ENCODE measurements around the gene C5AR1.
"Not testable (repeated sequence)": the region's sequence is repeated elsewhere in the genome, so short reads cannot be mapped to it uniquely, and the experiment has no call there.

C5AR1 gene

DNA sequence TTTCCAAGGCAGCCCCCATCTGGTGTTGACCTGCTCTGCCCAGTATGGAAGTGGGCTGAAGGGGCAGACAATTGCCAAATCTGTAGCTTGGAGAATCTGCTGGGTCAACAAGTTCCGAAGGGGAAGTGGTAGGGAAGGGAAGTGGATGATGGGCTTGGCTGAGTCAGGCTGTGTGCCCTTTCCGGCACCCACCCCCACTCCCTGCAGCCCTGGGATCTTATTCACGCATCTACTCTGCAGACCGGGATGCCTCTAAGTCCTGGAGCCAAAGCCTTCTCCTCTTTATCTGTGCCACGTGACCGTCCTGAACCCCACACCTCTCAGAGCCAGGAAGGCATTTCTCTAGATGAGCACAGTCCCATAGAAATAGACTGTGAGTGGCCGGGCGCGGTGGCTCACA is 14.8 kb downstream of the C5AR1 start:
- peak in 1 of 10 donors; percentile 36 for DNase-seq
- intact Hi-C loops (cut with DNase I): no loop called here

DNA sequence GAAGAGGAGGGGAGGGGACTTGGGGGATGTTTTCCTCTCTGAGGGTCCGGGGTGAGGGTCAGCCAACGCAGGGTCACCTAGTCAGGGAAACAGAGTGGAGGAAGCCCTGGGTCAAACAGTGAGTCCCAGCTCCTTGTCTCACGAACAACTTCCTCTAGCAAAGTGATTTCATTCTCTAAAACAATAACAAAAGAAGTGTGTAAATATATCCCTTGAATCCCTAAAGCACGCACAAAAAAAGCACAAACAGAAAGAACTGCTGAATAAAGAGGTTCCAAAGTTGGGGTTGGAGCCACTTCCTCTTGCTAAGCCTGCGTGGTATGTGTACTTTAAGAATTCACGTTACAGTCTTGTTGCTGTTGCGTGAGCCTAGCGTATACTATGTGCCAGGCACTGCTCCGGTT is 20.8 kb downstream of the C5AR1 start:
- DNase-seq: no peak
- intact Hi-C loops (cut with DNase I): no loop called here

DNA sequence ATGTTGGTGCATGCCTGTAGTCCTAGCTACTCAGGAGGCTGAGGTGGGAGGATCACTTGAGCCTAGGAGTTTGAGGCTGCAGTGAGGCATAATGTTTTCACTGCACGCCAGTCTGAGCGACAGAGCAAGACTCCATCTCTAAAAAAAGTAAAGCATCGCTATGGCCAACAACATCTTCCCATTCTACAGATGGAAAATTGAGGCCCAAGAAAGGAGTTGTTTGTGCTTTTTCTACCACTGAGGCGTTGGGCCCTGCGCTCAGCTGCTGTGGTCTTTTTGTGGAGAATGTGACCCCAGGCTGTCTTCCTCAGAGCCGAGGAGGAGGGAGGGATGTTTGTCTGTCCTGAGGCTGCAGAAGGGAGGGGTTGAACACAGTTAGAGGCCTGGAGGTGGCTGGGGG is 21.8 kb downstream of the C5AR1 start:
- intact Hi-C loops (cut with DNase I): no loop called here
- no peak for DNase-seq

DNA sequence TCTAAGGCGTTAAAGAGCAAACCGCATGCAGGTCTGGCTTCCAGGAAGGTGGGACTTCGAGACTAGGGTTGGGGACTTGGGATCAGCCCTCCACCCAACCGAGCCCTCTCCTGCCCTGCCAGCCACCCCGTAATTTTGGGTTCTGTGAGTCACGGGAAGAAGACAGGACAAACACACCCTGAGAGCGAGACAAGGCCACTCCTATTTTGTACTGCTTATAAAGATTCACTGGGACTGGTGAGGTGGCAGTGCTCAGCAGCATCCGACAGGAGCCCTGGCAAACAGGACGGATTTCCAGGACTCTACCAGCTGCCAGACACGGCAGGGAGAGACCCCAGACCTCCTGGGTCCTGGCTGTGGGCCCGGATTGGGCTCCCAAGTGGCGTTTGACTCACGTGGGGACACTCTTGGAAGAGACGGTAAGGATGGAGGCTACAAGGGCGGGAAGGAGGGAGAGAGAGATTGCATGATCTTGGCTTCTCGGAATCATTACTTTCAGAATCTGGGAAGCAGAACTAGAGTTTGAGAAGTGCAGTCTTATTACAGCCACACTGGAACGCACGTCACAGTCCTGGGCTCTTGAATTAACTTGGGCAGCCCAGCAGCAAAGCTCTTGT is 22.4 kb downstream of the C5AR1 start, which contains the start of gene C5AR2:
Gene C5AR2, plus strand, starts transcription at position 245 of the 617 bp plus-strand sequence. CDS start 8,625 bp downstream, outside the sequence.
- no peak for DNase-seq

DNA sequence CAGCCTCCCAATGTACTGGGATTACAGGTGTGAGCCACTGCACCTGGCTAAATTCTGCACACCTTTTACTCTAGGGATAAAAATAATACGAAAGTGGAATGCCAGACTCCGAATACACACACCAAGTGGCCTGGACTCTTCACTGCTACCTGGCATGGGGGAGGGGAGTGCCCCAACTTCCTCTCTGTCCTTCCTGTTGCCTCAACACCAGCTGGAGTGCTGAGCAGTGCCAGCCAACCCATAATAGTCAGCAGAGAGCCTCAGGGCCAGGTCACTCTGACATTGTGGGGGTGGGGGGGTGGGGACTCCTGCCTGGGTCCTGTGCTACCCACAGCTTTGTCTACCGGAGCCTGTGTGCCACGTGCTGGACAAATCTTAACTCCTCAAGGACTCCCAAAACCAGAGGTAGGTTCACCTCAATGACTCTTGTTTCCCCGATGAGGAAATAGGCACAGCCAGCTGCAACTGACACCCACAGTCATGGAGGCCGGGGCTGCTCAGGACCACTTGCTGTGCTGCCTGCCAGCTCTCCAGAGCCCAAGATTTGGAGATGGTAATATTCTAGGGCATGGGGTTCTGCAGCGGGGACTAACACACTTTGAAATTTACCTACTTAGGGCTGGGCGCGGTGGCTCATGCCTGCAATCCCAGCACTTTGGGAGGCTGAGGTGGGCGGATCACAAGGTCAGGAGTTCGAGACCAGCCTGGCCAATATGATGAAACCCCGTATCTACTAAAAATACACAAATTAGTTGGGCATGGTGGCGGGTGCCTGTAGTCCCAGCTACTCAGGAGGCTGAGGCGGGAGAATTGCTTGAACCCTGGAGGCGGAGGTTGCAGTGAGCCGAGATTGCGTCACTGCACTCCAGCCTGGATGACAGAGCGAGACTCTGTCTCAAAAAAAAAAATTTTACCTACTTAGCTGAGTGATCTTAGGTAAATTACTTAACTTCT is 27.4 kb downstream of the C5AR1 start:
- peak in 3 of 10 donors; percentile 22 to 85 (median 42) for DNase-seq
- intact Hi-C loops (cut with DNase I): not testable (repeated sequence)

More for the DNA sequence above, 22.4 kb downstream of the C5AR1 start, which contains the start of gene C5AR2:
- intact Hi-C loops (cut with DNase I): no loop called here

DNA sequence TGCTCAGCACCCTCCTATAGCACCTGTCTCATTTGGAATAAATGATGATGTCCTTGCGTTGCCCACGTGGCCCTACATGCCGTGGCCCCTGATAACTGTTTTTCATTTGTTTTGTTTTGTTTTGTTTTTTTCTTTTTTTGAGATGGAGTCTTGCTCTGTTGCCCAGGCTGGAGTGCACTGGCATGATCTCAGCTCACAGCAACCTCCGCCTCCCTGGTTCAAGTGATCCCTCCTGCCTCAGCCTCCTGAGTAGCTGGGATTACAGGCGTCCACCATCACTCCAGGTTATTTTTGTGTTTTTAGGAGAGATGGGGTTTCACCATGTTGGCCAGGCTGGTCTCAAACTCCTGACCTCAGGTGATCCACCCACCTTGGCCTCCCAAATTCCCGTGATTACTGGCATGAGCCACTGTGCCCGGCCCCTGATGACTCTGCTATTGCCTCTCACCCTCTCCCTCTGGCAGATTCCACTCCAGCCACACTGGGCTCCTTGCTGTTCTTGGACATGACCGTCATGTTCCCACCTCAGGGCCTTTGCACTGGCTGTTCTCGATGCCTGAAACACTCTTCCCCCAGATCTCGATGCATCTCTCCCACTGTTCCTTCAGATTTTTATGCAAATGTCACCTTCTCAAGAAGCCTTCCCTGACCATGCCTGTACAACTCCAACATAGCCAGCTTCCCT is 29.7 kb downstream of the C5AR1 start:
- no peak for DNase-seq
- intact Hi-C loops (cut with DNase I): no loop called here

DNA sequence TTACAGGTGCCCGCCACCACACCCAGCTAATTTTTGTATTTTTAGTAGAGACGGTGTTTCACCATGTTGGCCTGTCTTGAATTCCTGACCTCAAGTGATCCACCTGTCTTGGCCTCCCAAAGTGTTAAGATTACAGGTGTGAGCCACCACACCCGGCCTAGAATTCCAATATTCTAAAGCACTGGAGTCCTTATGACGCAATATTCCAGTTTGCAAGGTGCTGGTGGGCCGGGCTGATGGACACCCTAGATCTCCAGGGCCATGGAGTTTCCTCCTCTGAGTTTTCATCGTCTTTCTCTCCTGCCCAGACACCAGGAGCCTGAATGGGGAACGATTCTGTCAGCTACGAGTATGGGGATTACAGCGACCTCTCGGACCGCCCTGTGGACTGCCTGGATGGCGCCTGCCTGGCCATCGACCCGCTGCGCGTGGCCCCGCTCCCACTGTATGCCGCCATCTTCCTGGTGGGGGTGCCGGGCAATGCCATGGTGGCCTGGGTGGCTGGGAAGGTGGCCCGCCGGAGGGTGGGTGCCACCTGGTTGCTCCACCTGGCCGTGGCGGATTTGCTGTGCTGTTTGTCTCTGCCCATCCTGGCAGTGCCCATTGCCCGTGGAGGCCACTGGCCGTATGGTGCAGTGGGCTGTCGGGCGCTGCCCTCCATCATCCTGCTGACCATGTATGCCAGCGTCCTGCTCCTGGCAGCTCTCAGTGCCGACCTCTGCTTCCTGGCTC is 31.0 kb downstream of the C5AR1 start:
- intact Hi-C loops (cut with DNase I): no loop called here
- no peak for DNase-seq

DNA sequence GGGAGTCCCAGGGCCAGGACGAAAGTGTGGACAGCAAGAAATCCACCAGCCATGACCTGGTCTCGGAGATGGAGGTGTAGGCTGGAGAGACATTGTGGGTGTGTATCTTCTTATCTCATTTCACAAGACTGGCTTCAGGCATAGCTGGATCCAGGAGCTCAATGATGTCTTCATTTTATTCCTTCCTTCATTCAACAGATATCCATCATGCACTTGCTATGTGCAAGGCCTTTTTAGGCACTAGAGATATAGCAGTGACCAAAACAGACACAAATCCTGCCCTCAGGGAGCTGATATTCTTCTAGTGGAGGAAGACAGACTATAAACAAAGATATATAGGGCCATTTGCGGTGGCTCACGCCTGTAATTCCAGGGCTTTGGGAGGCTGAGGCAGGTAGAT is 32.1 kb downstream of the C5AR1 start:
- DNase-seq: no peak
- intact Hi-C loops (cut with DNase I): no loop called here

DNA sequence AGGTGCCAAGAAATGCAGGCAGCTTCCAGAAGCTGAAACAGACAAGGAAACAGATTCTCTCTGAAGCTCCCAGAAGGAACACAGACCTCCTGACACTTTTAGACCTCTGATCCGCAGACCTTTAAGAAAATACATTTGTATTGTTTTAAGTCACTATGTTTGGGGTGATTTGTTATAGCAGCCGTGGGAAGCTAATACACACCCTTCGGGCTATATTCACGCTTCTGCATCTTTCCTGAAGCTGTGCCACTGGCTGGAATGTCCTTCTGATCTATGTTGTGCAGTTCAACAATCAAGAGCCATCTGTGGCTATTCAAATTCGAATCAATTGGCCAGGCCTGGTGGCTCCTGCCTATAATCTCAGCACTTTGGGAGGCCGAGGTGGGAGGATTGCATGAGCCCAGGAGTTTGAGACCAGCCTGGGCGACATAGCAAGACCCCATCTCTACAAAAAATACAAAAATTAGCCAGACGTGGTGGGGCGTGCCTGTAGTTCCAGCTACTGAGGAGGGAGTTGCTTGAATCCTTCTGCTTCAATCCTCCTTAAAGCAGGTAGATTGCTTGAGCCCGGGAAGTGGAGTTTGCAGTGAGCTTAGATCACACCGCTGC is 33.6 kb downstream of the C5AR1 start:
- intact Hi-C loops (cut with DNase I): no loop called here
- no peak for DNase-seq

DNA sequence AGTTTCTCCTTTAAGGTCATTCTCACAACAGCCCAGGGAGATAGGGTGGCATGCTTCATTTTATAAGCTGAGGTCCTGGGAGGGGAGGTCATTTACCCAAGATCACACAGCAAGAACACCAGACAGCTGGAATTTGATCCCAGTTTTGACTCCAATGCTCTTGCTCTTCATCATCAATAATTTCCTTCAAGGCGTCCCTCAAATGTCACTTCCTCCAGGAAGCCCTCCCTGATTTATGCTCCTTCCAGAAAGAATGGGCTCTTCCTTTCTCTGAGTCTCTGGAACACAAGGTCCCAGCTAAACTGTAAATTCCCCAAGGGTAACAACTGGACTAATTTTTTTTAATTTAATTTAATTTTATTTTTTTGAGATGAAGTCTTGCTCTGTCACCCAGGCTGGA is 34.8 kb downstream of the C5AR1 start:
- no peak for DNase-seq
- intact Hi-C loops (cut with DNase I): no loop called here

DNA sequence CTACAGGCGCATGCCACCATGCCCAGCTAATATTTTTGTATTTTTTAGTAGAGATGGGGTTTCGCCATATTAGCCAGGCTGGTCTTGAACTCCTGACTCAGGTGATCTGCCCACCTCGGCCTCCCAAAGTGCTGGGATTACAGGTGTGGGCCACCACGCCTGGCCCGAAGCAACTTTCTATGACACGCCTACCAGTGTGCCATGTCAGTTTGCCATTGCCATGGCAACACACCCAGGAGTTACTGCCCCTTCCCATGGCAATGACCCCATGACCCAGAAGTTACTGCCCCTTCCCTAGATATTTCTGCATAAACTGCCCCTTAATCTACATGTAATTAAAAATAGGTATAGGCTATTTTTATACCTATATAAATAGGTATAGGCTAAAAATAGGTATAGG is 36.4 kb downstream of the C5AR1 start:
- DNase-seq; intact Hi-C loops (cut with DNase I): not testable (repeated sequence)

DNA sequence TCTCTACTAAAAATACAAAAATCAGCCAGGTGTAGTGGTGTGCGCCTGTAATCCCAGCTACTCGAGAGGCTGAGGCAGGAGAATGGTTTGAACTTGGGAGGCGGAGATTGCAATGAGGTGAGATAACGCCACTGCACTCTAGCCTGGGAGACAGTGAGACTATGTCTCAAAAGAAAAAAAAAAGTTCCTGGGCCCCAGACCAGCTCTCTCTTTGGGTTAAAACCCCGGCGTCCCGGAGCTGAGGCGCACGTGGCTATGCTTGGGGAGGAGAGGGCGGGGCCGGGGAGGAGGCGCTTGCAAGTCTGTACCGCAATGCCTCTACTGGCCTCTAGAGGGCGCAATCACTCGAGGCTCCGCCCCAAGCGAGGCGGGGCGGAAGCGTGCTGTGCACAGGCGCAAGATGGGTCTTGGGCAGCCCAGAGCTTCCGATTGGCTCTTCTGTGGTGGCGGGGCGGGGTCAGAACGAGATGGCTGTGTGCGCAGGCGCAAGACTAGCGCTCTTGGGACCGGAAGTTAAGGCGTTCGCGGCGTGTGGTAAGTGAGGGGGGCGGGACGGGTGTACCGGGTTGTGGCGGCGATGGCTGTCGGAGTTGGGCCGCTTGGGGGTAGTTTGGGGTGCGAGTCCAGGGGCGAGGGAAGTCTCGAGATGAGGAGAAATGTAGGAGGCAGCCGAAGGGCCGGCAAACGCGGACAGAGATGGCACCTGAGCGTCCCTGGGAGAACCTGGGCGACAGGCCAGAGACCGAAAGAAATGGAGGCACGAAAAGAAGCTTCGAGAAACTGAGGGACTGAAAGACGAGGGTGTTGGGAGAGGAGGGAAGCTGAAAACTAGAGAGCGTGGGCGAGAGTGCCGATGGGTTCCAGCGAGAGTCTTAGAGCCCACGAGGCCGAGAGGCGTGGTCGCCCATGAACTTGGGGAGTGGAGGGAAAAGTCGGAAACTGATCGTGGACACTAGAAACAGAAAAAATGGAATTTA is 39.4 kb downstream of the C5AR1 start, which contains the start of gene DHX34:
Gene DHX34, plus strand, starts transcription at position 497 of the 977 bp plus-strand sequence. CDS start 3,716 bp downstream, outside the sequence.
- DNase-seq: peak; percentile 91 to 99 (median 94)
- intact Hi-C loops (cut with DNase I): no loop called here

DNA sequence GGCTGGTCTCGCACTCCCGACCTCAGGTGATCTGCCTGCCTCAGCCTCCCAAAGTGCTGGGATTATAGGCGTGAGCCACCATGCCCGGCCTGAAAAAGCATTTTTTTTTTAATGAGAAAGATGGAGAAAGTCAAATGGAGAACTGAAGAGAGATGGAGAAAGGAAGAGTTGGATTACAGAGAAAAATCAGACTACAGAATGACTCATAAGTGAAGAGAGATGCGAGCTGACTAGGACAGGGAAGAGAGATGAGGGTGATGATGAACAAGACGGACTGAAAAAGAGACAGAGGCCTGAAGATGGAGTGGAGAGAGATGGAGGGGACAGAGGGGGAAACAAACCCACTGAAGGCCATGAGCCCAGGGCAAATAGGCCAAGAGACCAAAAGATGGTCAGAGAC is 41.0 kb downstream of the C5AR1 start:
- intact Hi-C loops (cut with DNase I): no loop called here
- no peak for DNase-seq

DNA sequence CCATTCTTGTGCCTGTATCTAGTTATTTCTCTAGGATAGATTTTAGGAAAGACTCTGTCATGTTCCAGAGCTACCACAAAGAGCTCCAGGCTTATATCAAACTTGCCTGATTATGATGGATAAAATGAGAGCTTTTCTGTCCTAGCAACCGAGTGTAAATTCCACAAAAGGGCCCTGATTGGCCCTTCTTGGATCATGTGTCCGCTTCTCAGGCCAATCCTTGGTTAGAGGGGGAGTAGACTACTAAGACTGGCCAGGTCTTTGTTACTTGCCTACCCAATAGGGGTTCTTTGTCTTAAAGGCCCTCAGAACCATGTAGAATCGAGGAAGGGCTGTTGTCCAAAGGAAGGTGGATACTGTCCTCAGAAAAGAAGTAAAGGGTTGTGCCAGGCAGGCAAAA is 41.9 kb downstream of the C5AR1 start:
- intact Hi-C loops (cut with DNase I): no loop called here
- peak in 6 of 10 donors; percentile 28 to 93 (median 45) for DNase-seq

DNA sequence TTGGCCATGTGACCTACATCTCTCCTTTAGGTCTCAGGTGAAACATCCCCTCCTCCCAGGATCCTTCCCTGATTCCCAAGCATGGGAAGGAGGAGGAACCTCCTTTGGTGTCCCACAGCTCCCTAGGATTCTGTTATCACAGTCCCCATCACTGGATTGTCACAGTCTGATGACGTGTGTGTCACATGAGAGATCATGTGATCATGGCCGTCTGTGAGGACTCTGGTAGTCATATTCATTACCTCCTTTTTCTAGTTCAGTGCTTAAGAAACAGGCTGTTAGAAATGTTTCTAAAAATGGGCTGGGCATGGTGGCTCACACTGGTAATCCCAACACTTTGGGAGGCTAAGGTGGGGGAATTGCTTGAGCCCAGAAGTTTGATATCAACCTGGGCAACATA is 42.4 kb downstream of the C5AR1 start:
- intact Hi-C loops (cut with DNase I): no loop called here
- no peak for DNase-seq

DNA sequence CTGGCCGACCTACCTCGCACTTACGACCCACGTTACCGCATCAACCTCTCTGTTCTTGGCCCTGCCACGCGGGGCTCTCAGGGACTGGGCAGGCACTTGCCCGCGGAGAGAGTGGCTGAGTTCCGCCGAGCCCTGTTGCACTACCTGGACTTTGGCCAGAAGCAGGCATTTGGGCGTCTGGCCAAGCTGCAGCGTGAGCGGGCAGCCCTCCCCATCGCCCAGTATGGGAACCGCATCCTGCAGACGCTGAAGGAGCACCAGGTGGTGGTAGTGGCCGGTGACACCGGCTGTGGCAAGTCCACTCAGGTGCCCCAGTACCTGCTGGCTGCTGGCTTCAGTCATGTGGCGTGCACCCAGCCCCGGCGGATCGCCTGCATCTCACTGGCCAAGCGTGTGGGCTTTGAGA is 43.6 kb downstream of the C5AR1 start:
- intact Hi-C loops (cut with DNase I): no loop called here

DNA sequence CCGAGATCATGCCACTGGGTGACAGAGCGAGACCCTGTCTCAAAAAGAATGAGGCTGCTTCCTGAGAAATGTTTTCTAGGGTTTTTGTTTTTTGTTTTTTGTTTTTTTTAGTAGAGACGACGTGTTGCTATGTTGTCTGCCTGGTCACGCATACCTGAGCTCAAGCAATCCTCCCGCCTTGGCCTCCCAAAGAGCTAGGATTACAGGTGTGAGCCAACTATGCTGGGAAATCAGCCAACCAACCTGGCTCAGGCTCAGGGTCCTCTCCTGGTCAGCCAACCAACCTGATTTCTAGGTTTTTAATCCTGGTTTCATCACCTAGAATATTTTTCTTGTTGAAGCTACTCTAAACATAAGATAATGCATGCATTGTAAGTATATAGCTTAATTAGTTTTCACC is 47.2 kb downstream of the C5AR1 start:
- DNase-seq: no peak
- intact Hi-C loops (cut with DNase I): no loop called here

More for the DNA sequence above, 43.6 kb downstream of the C5AR1 start:
- no peak for DNase-seq

DNA sequence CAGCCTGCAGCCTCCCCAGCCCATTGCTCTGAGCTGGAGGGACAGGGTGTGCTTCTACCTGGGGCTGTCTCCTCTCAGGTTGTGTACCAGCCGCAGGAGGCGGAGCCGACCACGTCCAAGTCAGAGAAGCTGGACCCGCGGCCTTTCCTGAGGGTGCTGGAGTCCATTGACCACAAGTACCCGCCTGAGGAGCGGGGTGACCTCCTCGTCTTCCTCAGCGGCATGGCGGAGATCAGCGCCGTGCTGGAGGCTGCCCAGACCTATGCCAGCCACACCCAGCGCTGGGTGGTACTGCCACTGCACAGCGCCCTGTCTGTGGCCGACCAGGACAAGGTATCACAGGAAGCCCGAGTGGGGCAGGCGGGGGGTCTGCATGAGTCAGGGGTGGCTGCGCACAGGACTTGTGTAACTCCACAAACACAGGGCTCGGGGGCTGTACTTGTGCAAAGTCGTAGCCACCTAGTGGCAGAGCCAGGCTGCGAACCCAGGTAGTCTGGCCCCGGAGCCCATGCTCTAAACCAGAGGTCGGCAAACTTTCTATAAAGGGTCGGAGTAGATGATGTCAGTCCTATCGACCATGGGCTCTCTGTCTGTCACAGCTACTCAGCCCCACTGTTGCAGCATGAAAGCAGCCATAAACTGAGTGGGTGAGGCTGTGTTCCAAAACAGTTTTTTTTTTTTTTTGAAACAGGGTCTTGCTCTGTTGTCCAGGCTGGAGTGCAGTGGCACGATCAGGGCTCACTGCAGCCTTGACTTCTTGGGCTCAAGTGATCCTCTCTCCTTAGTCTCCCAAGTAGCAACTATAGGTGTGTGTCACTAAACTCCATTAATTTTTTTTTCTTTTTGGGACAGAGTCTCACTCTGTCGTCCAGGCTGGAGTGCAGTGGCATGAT is 48.4 kb downstream of the C5AR1 start:
- intact Hi-C loops (cut with DNase I): no loop called here
- no peak for DNase-seq

Data from posterior cingulate gyrus (tissue), 11 donors.